PFSK-1 (cell line): ENCODE measurements around the gene SNX30.

Experiments
- FOXP2 ChIP-seq: optimal IDR thresholded peaks from 2 replicates; pipeline ENCODE3; 2011; ENCODE audit warnings: borderline replicate concordance, control low read depth, inconsistent platforms; ENCODE audit not compliant: insufficient read depth; ENCODE audit errors: extremely low read length, extremely low read depth
- POLR2AphosphoS5 ChIP-seq: IDR thresholded peaks from 2 replicates; pipeline ENCODE4 v1.6.1; 2012; ENCODE audit warnings: low read depth, mild to moderate bottlenecking, control low read depth, low read length, moderate library complexity
- REST ChIP-seq, 2 experiments: IDR thresholded peaks; 2 replicates each; pipeline versions ENCODE4 v1.6.1 to v1.8.0; 2011 to 2012; ENCODE audit warnings: low read depth in 2 of 2, low read length in 2 of 2, control low read depth in 1 of 2, inconsistent platforms in 1 of 2, mild to moderate bottlenecking in 1 of 2, moderate library complexity in 1 of 2; ENCODE audit not compliant: insufficient read depth in 1 of 2
- SIN3A ChIP-seq: IDR thresholded peaks from 2 replicates; pipeline ENCODE4 v1.6.1; 2012; ENCODE audit warnings: mild to moderate bottlenecking, low read length, moderate library complexity, borderline replicate concordance; ENCODE audit not compliant: insufficient read depth
- TAF1 ChIP-seq: IDR thresholded peaks from 2 replicates; pipeline ENCODE4 v1.6.1; 2012; ENCODE audit warnings: low read length, control low read depth, borderline replicate concordance; ENCODE audit not compliant: insufficient read depth

The SNX30 gene

GRCh38 chr9:112831969-112832368, 81.4 kb downstream of the SNX30 start:
- TF ChIP-seq FOXP2, result no peak
- no peak for TF ChIP-seq REST (IDR thresholded peaks at IDR 0.05; ENCODE audit: insufficient read depth in 1 of 2, low read depth in 2 of 2, low read length in 2 of 2)
- no peak for TF ChIP-seq SIN3A
- TF ChIP-seq TAF1, result no peak
- TF ChIP-seq POLR2AphosphoS5, result no peak

GRCh38 chr9:112833081-112833480, 82.5 kb downstream of the SNX30 start:
- TF ChIP-seq SIN3A (no peak), REST (IDR thresholded peaks at IDR 0.05; ENCODE audit: insufficient read depth in 1 of 2, low read depth in 2 of 2, low read length in 2 of 2) (no peak), TAF1 (no peak), POLR2AphosphoS5 (no peak), FOXP2 (no peak)

- TF ChIP-seq TAF1, result no peak
- no peak for TF ChIP-seq SIN3A
- TF ChIP-seq REST (IDR thresholded peaks at IDR 0.05; ENCODE audit: insufficient read depth in 1 of 2, low read depth in 2 of 2, low read length in 2 of 2), result no peak
- TF ChIP-seq FOXP2, result no peak
- TF ChIP-seq POLR2AphosphoS5, result no peak
These were observed 85.8 kb downstream of the SNX30 start for GRCh38 chr9:112836394-112836793.

GRCh38 chr9:112838342-112838741, 87.8 kb downstream of the SNX30 start:
- TF ChIP-seq SIN3A, result no peak
- TF ChIP-seq FOXP2, result no peak
- no peak for TF ChIP-seq POLR2AphosphoS5
- TF ChIP-seq REST (IDR thresholded peaks at IDR 0.05; ENCODE audit: insufficient read depth in 1 of 2, low read depth in 2 of 2, low read length in 2 of 2), result no peak
- TF ChIP-seq TAF1, result no peak

GRCh38 chr9:112839331-112839730, 88.8 kb downstream of the SNX30 start:
- TF ChIP-seq TAF1 (no peak), SIN3A (no peak), FOXP2 (no peak), REST (IDR thresholded peaks at IDR 0.05; ENCODE audit: insufficient read depth in 1 of 2, low read depth in 2 of 2, low read length in 2 of 2) (no peak), POLR2AphosphoS5 (no peak)
